SK-N-SH treated with all-trans-retinoic acid at 6 μM for 48 hours (cell line): ENCODE results near the gene TAS2R14.

Experiments
- ARNTL ChIP-seq: fragments of 450-650 bp; formaldehyde crosslinking; IDR thresholded peaks from 2 replicates; pipeline ENCODE4 v1.5.0; 2020; ENCODE audit warnings: low read depth, mild to moderate bottlenecking, moderate library complexity, borderline replicate concordance
- CSDC2 ChIP-seq: fragments of 250-450 bp; sonication (Bioruptor Pico); IDR thresholded peaks from 2 replicates; pipeline ENCODE4 v1.5.0; 2020; ENCODE audit warnings: mild to moderate bottlenecking, moderate library complexity
- TCF4 ChIP-seq: fragments of 250-450 bp; sonication (Bioruptor Pico); IDR thresholded peaks from 2 replicates; pipeline ENCODE4 v1.8.0; 2021; ENCODE audit warnings: mild to moderate bottlenecking, moderate library complexity, borderline replicate concordance
- ZC3H10 ChIP-seq: fragments of 250-450 bp; sonication (Bioruptor Pico); IDR thresholded peaks from 2 replicates; pipeline ENCODE4 v1.5.1; 2021; ENCODE audit warnings: mild to moderate bottlenecking, moderate library complexity
- ZFP3 ChIP-seq: fragments of 250-450 bp; sonication (Bioruptor Pico); IDR thresholded peaks from 2 replicates; pipeline ENCODE4 v1.5.0; 2020; ENCODE audit warnings: mild to moderate bottlenecking, moderate library complexity
- ZNF70 ChIP-seq: fragments of 450-650 bp; formaldehyde crosslinking; IDR thresholded peaks from 2 replicates; pipeline ENCODE4 v1.5.0; 2020; ENCODE audit warnings: mild to moderate bottlenecking, moderate library complexity
- TF ChIP-seq, protein P1 (sequence below): fragments of 250-450 bp; sonication (Bioruptor Pico); IDR thresholded peaks from 2 replicates; pipeline ENCODE4 v1.5.0; 2020; ENCODE audit warnings: mild to moderate bottlenecking, moderate library complexity
- TF ChIP-seq, protein P2 (sequence below): fragments of 250-450 bp; sonication (Bioruptor Pico); IDR thresholded peaks from 2 replicates; pipeline ENCODE4 v1.8.0; 2021; ENCODE audit warnings: low read depth, mild to moderate bottlenecking, moderate library complexity, borderline replicate concordance
- TF ChIP-seq, protein P3 (sequence below): fragments of 250-450 bp; sonication (Bioruptor Pico); IDR thresholded peaks from 2 replicates; pipeline ENCODE4 v1.5.1; 2020; ENCODE audit warnings: low read depth, mild to moderate bottlenecking, moderate library complexity
- TF ChIP-seq, protein P4 (sequence below): fragments of 250-450 bp; sonication (Bioruptor Pico); IDR thresholded peaks from 2 replicates; pipeline ENCODE4 v1.8.0; 2020; ENCODE audit warnings: mild to moderate bottlenecking, moderate library complexity, borderline replicate concordance

DNA sequence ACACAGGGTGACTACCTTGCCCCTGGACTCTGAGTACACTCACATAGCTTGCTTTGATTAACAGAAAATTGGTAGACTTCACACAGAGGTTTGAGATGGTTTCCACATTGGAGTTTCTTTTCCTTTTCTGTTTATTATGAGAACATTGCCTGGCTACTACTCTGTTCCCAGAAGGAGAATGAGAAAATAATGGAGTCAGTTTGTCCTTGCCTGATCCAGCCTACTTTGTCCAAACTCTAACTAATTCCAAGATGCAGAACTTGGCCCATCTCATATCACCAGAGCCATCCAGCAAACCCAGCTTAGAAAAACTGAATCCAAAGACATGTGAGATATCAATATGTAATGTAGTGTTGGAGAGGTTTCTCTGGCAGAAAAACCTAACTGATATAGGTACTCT lies 27.3 kb upstream of the TAS2R14 start:
- TF ChIP-seq, protein P1, sequence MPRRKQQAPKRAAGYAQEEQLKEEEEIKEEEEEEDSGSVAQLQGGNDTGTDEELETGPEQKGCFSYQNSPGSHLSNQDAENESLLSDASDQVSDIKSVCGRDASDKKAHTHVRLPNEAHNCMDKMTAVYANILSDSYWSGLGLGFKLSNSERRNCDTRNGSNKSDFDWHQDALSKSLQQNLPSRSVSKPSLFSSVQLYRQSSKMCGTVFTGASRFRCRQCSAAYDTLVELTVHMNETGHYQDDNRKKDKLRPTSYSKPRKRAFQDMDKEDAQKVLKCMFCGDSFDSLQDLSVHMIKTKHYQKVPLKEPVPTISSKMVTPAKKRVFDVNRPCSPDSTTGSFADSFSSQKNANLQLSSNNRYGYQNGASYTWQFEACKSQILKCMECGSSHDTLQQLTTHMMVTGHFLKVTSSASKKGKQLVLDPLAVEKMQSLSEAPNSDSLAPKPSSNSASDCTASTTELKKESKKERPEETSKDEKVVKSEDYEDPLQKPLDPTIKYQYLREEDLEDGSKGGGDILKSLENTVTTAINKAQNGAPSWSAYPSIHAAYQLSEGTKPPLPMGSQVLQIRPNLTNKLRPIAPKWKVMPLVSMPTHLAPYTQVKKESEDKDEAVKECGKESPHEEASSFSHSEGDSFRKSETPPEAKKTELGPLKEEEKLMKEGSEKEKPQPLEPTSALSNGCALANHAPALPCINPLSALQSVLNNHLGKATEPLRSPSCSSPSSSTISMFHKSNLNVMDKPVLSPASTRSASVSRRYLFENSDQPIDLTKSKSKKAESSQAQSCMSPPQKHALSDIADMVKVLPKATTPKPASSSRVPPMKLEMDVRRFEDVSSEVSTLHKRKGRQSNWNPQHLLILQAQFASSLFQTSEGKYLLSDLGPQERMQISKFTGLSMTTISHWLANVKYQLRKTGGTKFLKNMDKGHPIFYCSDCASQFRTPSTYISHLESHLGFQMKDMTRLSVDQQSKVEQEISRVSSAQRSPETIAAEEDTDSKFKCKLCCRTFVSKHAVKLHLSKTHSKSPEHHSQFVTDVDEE (CRISPR knock-in tag) = no peak
- TF ChIP-seq ARNTL (no peak), ZFP3 (CRISPR knock-in tag) (no peak), ZC3H10 (CRISPR knock-in tag) (no peak), TCF4 (CRISPR knock-in tag) (no peak), CSDC2 (CRISPR knock-in tag) (no peak), ZNF70 (CRISPR knock-in tag) (no peak)
- TF ChIP-seq, protein P2, sequence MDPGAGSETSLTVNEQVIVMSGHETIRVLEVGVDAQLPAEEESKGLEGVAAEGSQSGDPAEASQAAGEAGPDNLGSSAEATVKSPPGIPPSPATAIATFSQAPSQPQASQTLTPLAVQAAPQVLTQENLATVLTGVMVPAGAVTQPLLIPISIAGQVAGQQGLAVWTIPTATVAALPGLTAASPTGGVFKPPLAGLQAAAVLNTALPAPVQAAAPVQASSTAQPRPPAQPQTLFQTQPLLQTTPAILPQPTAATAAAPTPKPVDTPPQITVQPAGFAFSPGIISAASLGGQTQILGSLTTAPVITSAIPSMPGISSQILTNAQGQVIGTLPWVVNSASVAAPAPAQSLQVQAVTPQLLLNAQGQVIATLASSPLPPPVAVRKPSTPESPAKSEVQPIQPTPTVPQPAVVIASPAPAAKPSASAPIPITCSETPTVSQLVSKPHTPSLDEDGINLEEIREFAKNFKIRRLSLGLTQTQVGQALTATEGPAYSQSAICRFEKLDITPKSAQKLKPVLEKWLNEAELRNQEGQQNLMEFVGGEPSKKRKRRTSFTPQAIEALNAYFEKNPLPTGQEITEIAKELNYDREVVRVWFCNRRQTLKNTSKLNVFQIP = no peak
- TF ChIP-seq, protein P3, sequence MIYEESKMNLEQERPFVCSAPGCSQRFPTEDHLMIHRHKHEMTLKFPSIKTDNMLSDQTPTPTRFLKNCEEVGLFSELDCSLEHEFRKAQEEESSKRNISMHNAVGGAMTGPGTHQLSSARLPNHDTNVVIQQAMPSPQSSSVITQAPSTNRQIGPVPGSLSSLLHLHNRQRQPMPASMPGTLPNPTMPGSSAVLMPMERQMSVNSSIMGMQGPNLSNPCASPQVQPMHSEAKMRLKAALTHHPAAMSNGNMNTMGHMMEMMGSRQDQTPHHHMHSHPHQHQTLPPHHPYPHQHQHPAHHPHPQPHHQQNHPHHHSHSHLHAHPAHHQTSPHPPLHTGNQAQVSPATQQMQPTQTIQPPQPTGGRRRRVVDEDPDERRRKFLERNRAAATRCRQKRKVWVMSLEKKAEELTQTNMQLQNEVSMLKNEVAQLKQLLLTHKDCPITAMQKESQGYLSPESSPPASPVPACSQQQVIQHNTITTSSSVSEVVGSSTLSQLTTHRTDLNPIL = no peak
- TF ChIP-seq, protein P4, sequence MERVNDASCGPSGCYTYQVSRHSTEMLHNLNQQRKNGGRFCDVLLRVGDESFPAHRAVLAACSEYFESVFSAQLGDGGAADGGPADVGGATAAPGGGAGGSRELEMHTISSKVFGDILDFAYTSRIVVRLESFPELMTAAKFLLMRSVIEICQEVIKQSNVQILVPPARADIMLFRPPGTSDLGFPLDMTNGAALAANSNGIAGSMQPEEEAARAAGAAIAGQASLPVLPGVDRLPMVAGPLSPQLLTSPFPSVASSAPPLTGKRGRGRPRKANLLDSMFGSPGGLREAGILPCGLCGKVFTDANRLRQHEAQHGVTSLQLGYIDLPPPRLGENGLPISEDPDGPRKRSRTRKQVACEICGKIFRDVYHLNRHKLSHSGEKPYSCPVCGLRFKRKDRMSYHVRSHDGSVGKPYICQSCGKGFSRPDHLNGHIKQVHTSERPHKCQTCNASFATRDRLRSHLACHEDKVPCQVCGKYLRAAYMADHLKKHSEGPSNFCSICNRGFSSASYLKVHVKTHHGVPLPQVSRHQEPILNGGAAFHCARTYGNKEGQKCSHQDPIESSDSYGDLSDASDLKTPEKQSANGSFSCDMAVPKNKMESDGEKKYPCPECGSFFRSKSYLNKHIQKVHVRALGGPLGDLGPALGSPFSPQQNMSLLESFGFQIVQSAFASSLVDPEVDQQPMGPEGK (CRISPR knock-in tag) = no peak
